Skin epidermis (tissue), 12 donors: Measurements from ENCODE around the gene OSM.
"Not testable (repeated sequence)": the region's sequence is repeated elsewhere in the genome, so short reads cannot be mapped to it uniquely, and the experiment has no call there.

Experiments used
- H3K27ac ChIP-seq, 21 experiments: fragments of 200-600 bp; sonication (generic) in 11 of 21; one replicate each; pipeline ENCODE4 v1.5.0; 2020; ENCODE audit warnings: mild to moderate bottlenecking in 3 of 21, inconsistent platforms in 2 of 21, moderate library complexity in 2 of 21
- H3K4me3 ChIP-seq, 7 experiments: fragments of 200-600 bp; sonication (generic) in 2 of 7; one replicate each; pipeline ENCODE4 v1.5.0; 2020; ENCODE audit warnings: inconsistent platforms in 2 of 7, mild to moderate bottlenecking in 2 of 7, moderate library complexity in 1 of 7

OSM gene

DNA sequence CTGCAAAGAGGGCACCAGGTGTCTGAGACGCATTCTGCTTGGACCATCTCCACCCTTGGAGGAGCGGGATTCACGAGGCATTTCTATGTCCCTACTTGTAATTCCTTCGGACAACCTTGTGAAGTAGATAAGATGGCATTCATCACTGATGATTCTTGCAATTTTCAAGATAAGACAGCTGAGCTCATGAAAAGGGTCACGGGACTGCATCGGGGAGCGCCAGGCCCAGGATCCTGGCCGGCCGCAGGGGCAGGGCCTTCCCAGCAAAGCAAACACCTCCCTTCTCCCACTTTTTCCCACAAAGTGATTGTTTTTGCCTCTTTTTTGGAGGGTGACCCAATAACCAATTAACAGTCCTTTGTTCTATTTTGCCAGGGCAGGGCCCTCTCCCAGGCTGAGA lies 28.5 kb downstream of the OSM start:
- Histone ChIP-seq H3K4me3 (no peak overlapping the region), H3K27ac (no peak overlapping the region)

DNA sequence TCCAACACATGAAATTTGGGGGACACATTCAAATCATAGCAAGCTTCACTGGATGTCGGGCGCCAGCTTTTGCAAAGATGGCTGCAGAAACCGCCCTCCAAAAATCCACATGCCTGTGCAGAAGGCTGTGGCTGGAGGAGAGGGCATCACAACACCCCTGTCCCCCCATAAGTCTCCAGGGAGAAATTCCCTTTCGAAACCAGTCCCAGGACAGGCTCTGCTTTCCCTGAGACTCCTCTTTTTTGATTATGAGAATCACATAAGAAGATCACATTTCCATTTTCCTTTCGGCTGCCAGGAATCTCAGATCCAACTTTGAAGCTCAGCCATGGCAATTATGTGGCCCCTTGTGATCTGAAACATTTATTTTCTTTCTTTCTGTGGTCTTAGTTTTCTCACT lies 29.8 kb downstream of the OSM start:
- H3K4me3 ChIP-seq, result no peak overlapping the region
- H3K27ac ChIP-seq, result no peak overlapping the region

DNA sequence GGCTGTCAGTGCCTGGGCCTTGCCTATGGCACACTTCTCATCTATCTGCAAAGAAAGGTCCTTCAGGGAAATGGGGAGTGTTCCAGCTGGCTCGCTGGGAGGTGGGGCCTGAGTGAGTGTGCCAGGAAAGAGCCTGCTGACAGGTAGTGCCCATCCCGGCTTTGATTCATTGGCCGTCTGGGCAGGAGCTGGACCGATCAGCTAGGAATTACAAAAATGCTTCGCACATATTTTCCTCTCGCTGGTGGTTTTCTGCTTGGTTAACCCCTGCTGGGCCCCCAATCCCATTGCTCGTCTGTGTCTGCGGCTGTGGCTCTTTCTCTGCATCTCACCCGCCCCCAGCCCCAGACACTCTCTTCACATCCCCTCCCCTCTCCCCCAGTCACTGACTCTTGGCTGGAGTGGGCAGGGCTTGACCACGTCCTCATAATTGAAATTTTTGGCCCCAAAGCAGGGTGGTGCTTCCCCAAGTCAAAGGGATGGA lies 30.9 kb downstream of the OSM start:
- peak overlapping the region in 1 of 21 experiments; percentile 16 for H3K27ac ChIP-seq

DNA sequence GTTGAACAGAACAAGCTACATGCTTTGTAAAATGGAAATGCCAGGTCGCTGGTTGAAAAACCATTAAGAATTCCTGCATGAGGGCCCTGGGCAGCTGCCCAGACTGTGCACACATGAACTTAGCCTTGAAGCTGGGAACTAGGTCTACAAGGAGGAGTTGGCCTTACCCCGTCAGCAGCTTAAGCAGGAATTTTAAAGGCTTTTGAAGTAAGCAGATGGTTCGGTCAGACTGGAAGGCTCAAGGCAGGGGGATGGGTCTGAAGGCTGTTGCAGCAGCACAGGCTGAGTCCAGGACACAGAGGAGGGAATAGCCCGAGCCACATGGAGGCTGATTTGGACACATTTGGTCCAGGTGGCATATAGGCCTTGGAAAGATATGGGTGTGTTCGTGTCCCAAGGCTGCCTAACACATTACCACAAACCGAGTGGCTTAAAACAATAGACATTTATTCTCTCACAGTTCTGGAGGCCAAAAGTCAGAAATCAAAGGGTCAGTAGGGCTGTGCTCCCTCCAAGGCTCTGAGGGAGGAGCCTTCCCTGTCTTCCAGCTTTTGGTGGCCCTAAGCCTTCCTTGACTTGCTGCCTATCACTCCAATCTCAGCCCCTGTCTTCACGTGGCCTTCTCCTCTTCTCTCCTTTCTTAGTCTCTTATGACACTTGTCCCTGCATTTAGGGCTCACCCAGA lies 31.7 kb downstream of the OSM start:
- H3K27ac ChIP-seq, result peak overlapping the region in 1 of 21 experiments; percentile 14
- no peak overlapping the region for H3K4me3 ChIP-seq

More for the DNA sequence above, 30.9 kb downstream of the OSM start:
- H3K4me3 ChIP-seq, result no peak overlapping the region

DNA sequence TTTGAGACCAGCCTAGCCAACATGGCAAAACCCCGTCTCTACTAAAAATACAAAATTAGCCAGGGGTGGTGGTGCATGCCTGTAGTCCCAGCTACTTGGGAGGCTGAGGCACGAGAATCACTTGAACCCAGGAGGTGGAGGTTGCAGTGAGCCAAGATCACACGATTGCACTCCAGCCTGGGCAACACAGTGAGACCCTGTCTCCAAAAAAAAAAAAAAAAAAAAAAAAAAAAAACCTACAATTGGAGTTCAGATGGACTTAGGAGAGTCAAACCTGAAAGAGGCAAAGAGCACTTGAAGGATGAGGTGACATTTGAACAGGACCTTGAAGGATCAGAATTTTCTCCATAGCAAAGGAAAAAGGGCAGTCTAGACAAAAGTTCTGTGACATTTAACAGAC lies 32.3 kb downstream of the OSM start:
- not testable (repeated sequence) for H3K27ac ChIP-seq, H3K4me3 ChIP-seq

DNA sequence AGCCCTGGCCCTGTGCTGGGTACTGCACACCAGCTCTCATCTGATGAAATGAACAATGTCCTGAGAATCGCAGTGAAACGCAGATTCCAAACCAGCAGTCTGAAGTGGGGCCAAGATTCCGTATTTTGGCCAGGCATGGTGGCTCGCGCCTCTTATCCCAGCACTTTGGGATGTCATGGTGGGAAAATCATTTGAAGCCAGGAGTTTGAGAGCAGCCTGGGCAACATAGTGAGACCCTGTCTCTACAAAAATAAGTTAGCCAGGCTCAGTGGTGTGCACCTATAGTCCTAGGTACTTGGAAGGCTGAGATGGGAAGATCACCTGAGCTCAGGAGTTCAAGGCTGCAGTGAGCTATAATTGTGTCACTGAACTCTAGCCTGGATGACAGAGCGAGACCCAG lies 33.1 kb downstream of the OSM start:
- Histone ChIP-seq H3K4me3 (no peak overlapping the region), H3K27ac (no peak overlapping the region)

DNA sequence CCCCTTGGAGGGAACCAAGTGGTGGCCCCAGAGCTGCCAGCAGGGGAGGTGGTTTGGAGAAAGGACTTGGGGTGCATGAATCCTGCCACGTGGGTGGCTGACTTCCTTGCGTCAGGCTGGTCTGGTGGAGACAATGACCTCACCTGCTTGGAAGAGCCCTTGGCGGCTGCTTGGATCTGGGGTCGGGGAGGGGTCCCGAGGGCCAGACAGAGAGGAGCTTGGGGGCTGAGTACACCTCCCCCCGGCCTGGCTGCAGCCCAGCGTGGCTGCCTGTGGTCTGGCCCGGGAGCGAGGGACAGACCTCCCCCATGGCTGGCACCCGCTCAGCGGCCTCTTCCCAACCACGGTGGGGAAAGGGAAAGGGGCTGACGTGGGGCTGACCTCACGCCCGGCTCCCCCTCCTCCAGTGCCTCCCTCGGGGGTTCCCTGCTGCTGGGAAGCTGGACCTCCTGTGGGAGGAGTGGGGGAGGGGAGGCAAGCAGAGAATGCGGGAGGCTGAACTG lies 33.9 kb downstream of the OSM start:
- Histone ChIP-seq H3K27ac (no peak overlapping the region), H3K4me3 (no peak overlapping the region)

DNA sequence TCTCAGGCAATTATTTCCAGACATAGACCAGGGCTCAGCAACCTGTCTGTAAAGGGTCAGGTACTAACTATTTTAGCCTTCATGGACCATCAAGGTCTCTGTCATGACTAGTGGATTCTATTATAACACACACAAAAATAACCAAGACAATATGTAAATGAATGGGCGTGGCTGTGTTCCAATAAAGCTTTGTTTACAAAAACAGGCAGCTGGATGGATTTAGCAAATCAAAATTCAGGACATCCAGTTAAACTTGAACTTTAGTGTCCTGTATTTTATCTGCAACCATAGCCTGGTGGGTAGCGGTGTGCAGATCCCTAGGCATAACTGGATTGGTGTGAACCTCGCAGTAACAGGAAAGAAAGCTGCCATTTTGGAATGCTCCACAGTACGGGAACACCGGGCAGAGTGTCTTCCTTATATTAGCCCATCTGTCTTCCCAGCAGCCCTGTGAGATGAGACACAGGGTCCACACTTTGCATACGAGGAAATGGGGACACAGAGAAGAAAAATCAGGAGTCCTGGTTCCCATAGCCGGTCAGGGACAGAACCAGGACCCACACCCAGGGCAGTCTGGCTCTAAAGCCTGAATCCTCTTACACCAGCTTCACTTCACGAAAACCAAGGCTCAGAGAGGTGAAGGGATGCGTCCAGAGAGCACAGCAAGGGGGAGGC lies 35.7 kb downstream of the OSM start:
- H3K27ac ChIP-seq, result no peak overlapping the region
- no peak overlapping the region for H3K4me3 ChIP-seq

DNA sequence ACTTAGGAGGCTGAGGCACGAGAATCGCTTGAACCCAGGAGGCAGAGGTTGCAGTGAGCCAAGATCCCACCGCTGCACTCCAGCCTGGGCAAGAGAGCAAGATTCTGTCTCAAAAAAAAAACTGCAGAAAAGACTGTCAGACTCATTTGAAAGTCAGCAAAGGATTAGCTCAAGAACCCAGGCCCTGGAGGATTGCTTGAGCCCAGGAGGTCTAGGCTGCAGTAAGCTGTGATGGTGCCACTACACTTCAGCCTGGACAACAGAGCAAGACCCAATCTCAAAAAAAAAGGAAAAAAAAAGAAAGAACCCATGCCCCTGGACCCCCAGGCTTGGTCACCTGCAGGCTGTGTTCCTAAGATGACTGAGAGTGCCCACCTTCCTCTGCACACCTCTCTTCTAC lies 36.3 kb downstream of the OSM start:
- no peak overlapping the region for H3K4me3 ChIP-seq
- no peak overlapping the region for H3K27ac ChIP-seq

DNA sequence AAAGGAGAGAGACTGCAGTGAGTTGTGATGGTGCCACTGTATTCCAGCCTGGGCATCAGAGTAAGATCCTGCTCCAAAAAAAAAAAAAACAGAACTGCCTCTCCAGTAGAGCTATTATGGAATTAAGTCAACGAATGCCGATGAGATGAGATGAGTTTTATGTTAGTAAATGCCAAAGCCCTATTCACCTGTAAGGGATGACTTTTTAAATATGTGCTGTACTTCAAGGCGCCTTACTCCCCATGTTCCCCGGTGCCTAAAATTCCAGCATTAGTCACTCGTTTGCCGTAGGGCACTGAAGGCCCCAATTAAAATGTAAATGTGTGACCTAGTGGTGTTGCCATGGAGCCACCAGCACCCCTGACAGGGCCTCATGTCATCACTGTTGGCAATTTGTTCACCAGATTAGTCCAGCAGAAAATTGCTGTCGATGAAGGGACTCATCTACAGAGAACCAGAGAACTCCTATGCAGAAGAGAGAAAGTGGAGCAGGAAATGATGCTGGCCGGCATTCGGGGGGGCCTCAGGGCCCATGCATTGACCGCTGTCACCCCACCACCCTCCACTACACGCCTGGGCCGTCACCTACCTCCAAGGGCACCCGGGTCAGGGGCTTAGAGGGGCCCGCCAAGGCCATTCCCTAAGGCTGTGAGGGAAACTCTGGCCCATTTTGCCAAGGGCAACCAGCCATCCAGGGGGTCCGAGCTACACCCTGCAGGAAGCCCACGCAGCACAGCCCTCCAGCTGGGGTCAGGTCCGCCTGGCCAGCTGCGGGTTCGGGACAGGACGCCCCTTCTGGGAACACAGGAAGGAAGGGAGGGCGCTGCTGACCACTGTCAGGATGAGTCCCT lies 37.9 kb downstream of the OSM start:
- Histone ChIP-seq H3K4me3 (no peak overlapping the region), H3K27ac (peak overlapping the region in 2 of 21 experiments; percentile 32 to 55)

DNA sequence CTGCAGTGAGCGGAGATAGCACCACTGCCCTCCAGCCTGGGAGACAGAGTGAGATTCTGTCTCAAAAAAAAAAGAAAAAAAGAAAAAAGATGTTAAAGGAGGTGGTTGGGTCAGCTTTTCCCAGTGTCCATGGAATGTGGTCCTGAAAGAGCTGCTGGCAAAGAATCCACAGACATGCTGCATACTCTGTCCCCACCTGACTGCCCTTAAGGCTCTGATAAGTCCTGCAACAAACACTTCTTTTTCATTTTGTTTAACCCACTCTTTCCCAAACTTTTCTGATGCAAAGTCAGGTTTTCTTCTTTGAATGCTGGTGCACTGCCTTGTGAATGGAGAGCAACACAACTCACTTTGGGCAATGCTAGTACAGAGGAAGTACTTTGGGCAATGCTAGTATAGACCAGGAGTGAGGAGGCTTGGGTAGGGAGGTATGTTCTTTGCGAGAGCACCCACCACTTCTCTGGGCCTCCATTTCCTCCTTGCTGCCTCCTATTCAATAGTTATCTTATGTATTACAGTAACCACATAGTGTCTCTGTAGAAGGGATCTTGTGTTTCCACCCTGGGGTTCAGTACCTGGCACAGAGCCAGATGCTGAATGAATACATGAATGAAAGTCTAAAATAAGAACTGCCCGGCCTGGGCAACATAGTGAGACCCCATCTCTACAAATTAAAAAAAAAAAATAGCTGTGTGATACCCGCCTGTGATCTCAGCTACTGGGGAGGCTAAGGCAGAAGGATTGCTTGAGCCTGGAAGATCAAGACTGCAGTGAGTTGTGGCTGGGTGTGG lies 39.0 kb downstream of the OSM start:
- H3K27ac ChIP-seq, result no peak overlapping the region

DNA sequence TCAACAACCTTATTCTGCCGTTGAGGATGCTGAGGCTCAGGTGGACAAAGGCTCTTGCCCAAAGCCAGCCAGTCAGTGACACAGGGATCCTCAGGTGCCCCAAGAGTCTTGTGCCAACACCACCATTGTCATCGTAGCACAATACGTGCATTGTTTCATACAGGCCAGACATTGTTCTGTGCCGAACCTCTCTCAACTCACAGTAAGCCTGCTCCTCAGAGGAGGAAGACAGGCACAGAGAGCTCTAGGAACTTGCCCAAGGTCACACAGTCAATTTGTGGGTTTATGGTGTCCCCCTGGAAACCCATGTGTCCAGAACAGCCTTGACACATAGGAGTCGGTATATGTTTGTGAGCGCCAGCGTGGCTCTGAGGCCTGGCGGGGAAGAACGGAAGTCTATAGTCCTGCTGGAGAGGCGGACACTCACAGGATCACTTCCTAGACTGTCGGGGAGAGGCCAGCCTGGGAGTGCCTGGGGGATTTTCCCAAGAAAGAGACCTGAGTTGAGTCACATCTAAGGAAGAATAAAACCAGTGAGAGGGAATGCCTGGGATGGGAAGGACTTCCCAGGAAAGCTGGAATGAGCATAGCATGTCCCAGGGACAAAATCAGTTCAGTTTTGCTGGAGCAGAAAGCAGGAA lies 40.3 kb downstream of the OSM start:
- Histone ChIP-seq H3K4me3 (no peak overlapping the region), H3K27ac (peak overlapping the region in 4 of 21 experiments; percentile 22 to 41 (median 29))

More for the DNA sequence above, 39.0 kb downstream of the OSM start:
- H3K4me3 ChIP-seq, result no peak overlapping the region

DNA sequence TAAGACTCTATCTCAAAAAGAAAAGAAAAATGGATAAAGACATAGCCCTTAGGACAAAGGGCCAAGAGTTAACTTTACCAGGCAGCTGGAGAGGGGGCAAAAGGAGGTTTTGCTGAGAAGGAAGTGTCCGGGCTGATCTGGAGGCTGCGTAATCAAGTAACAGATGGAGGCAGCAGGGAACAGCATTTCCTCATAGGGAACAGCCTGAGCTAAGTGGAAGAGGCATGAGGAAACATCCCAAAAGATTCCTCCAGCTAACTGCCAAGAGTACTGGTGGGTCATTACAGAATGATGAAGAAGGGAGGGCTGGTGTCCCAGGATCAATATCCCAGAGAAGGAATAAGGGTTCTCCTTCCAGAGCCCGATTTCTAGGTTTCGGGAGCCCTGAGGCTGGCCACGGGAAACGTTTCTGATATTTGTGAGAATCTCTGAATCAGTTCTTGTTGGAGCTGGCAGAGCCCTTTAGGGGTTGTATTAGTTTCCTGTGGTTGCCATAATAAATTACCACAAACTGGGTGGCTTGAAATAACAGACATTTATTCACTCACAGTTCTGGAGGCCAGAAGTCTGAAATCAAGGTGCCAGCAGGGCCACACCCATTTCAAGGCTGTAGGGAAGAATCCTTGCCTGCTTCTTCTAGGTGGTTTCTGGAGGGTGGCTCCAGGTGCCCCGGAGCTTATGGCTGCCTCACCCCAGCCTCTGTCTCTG lies 41.3 kb downstream of the OSM start:
- Histone ChIP-seq H3K4me3 (no peak overlapping the region), H3K27ac (peak overlapping the region in 3 of 21 experiments; percentile 12 to 58 (median 41))

DNA sequence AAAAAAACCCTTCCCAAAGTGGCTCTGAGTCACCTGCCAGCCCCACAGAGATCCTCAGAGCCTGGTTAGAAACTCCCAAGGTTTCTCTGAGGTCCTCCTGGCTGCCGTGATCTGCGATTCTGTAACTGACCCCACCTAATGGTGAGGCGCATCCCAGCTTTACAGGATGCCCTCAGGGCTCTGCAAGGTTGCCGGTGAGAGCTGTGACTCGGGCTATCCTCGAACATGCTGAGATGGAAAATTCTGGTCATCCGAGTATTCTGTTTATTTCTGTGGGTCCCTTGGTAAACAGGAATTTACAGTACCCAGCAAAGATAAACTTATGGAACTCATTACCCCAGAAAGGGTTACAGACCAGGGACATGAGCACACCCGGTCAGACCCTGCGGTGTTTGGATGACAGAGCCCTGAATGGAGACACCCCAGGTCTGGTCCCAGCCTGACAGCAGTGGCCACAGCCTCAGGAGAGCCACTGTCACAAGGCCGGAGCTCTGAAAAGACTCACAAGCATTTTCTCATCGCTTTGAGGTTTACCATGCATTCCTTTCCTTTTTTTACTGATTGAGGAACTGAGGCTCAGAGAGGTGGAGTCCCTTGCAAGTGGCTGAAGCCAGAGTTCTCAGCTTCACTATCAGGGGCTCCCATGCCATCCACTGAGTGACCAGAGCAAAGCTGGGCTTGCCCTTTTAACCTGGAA lies 42.3 kb downstream of the OSM start:
- Histone ChIP-seq H3K27ac (peak overlapping the region in 2 of 21 experiments; percentile 12 to 58), H3K4me3 (no peak overlapping the region)

DNA sequence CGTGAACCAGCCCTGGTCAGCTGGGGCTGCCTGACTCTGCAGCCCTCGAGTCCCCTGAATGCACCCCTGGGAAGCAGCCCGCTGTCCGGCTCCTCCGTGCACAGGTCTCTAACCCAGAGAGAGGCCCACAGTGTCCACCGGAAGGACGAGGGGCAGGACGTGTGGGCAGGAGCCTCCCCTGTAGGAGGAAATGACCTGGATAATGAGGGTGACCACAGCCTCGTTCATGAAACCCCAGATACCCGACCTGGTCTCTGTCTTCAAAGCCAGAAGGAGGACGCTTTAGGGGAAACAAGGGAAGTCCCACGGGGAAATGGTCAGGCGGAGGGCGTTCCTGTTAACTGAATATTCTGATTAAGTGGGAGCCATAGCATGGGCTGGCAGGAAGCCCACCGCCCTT lies 43.3 kb downstream of the OSM start:
- Histone ChIP-seq H3K4me3 (no peak overlapping the region), H3K27ac (no peak overlapping the region)

DNA sequence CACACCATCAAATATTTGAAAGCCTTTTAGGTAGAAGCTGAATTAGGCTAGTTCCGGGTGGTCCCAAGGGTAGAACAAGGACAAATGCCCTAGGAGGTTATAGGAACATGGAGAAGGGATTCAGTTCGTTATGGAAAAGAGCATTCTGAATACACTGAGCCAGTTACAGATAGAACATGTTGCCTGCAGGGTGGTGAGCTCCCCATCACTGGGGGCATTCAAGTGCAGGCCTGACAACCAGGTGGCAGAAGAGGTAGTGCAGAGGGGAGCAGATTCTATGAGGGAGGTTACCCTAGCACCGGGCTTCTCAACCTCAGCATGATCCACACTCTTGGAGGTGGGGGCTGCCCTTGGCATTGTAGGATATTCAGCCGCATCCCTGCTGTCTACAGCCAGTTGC lies 44.3 kb downstream of the OSM start:
- H3K27ac ChIP-seq, result no peak overlapping the region
- H3K4me3 ChIP-seq, result no peak overlapping the region

DNA sequence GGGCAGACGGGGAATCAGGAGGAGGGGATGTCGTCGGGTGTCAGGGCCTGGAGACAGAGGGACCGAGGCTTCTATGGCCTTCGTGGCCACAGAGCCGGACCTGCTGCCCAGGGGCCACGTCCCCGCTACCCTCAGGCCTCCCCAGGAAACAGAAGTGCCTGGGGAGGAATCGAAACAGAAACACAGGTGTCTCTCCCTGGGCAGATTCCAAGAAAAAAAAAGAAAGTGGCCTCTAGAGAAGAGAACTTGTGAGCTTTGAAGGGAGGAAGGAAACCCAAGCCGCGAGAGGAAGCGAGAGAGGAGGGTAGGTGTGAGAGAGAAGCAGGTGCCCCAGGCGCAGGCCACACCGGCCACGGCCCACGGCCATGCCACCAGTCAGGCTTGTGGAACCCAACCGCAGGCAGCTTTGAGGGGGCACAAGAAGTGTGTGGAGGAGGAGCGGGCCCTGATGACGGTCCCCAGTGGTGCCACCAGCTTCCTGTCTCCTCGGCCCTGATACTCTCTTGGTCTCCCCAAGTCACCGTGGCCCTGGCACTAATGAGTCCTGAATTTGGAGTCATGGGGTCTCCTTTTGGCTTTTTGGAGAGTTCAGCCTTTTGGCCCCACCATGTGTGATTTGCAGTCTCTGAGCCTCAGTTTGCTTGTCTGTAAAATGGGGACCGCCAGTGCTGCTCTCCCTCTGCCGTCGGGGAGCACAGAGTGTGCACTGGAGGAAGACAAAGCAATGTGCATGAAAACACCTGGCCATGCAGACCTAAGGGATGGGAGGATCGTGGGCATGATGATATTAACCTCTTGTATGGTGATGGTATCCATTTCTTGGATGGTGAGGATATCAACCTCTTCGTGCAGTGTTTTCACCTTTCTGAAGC lies 45.3 kb downstream of the OSM start:
- Histone ChIP-seq H3K27ac (peak overlapping the region in 11 of 21 experiments; percentile 0 to 66 (median 31)), H3K4me3 (no peak overlapping the region)
